Esophagus (tissue), 2 donors: ENCODE data around the gene POTEF. TPM values are rescaled to one million over a fixed set of nuclear protein-coding genes. Genes with fewer than 3 reads are reported as not detected.
"Not testable (repeated sequence)": the region's sequence is repeated elsewhere in the genome, so short reads cannot be mapped to it uniquely, and the experiment has no call there.

Experiments used
- H3K27ac ChIP-seq, 2 donors: one replicate each; pipeline ENCODE4 v1.5.1; 2013; ENCODE audit warnings: low read depth in 2 of 2, mild to moderate bottlenecking in 2 of 2, inconsistent platforms in 1 of 2, low read length in 1 of 2, moderate library complexity in 1 of 2
- H3K27me3 ChIP-seq, 2 donors: one replicate each; pipeline ENCODE4 v1.6.1; 2013; ENCODE audit warnings: low read length in 2 of 2, control low read depth in 1 of 2, mild to moderate bottlenecking in 1 of 2; ENCODE audit not compliant: insufficient read depth in 2 of 2, control insufficient read depth in 1 of 2
- H3K36me3 ChIP-seq, 2 donors: one replicate each; pipeline ENCODE4 v1.6.1; 2013; ENCODE audit warnings: low read length in 1 of 2; ENCODE audit not compliant: control insufficient read depth in 2 of 2, insufficient read depth in 2 of 2
- H3K4me1 ChIP-seq, 2 donors: one replicate each; pipeline ENCODE4 v1.6.1; 2013; ENCODE audit warnings: low read length in 1 of 2; ENCODE audit not compliant: control insufficient read depth in 2 of 2, insufficient read depth in 2 of 2
- H3K4me3 ChIP-seq, 2 donors: one replicate each; pipeline ENCODE4 v1.5.1; 2013; ENCODE audit warnings: low read length in 2 of 2, mild to moderate bottlenecking in 2 of 2, low read depth in 1 of 2, moderate library complexity in 1 of 2
- H3K9me3 ChIP-seq, 2 donors: one replicate each; pipeline ENCODE4 v1.6.1; 2013; ENCODE audit warnings: mild to moderate bottlenecking in 2 of 2, low read depth in 1 of 2, low read length in 1 of 2, moderate library complexity in 1 of 2; ENCODE audit not compliant: control insufficient read depth in 2 of 2, insufficient read depth in 1 of 2
- WGBS, 2 donors: extraction: QIAGEN DNeasy Blood & Tissue Kit; methylation state at CpG; one replicate each; pipeline ENCODE4 v1.1.7; 2013; 5-methylcytosine and 5-hydroxymethylcytosine counted together
- polyA plus RNA-seq, 2 donors: library from polyadenylated mRNA; stranded (reverse); fragments of 200-250 nt; gene quantifications; one replicate each; pipeline ENCODE4 v1.2.3, GENCODE V29; 2013
- donor health status: healthy with polysubstance abuse.
- donor health status: Bipolar disorder and iron deficiency.

The POTEF gene
- not detected for polyA plus RNA-seq

GRCh38 chr2:130129120-130129829, at the start of gene POTEF:
Gene POTEF, minus strand, starts transcription at chr2:130129222. Its CDS starts 8,707 bp downstream, at chr2:130120515.
- not testable (repeated sequence) for H3K36me3 ChIP-seq, H3K9me3 ChIP-seq, H3K27ac ChIP-seq, H3K4me1 ChIP-seq, H3K4me3 ChIP-seq, H3K27me3 ChIP-seq
- WGBS, 2 donors: 89 to 93% methylated on average over 17 to 18 of the region's 29 CpGs

GRCh38 chr2:130174866-130175265, 45.8 kb upstream of the POTEF start:
- not testable (repeated sequence) for H3K4me3 ChIP-seq, H3K4me1 ChIP-seq, H3K27ac ChIP-seq, H3K27me3 ChIP-seq, H3K9me3 ChIP-seq
- 85 to 89% methylated on average over 5 of the region's 5 CpGs for WGBS, 2 donors
- peaks cover 11 to 22% of the 10 kb centered on the region in 2 donors for H3K36me3 ChIP-seq

GRCh38 chr2:130169896-130170295, 40.9 kb upstream of the POTEF start:
- no peaks in the 10 kb centered on the region for H3K27me3 ChIP-seq
- H3K4me1 ChIP-seq: no peaks in the 10 kb centered on the region
- 92% methylated on average over 7 of the region's 7 CpGs for WGBS, 2 donors
- H3K9me3 ChIP-seq: no peaks in the 10 kb centered on the region
- no peak overlapping the region for H3K27ac ChIP-seq
- H3K36me3 ChIP-seq: peaks cover 8 to 24% of the 10 kb centered on the region in 2 donors
- no peak overlapping the region for H3K4me3 ChIP-seq

- not testable (repeated sequence) for H3K4me1 ChIP-seq, H3K27ac ChIP-seq, H3K9me3 ChIP-seq, H3K4me3 ChIP-seq, H3K27me3 ChIP-seq
- 78 to 96% methylated on average over 3 of the region's 3 CpGs for WGBS, 2 donors
- peaks cover 8 to 27% of the 10 kb centered on the region in 2 donors for H3K36me3 ChIP-seq
Observed at GRCh38 chr2:130169163-130169562, 40.1 kb upstream of the POTEF start.

GRCh38 chr2:130166611-130167010, 37.6 kb upstream of the POTEF start:
- WGBS, 2 donors: 74 to 84% methylated on average over 3 of the region's 3 CpGs
- H3K9me3 ChIP-seq, H3K27ac ChIP-seq, H3K27me3 ChIP-seq, H3K4me3 ChIP-seq, H3K4me1 ChIP-seq: not testable (repeated sequence)
- H3K36me3 ChIP-seq: peaks cover 0 to 27% of the 10 kb centered on the region in 2 donors

- H3K36me3 ChIP-seq: peaks cover 0 to 27% of the 10 kb centered on the region in 2 donors
- no peak overlapping the region for H3K4me3 ChIP-seq
- no peaks in the 10 kb centered on the region for H3K9me3 ChIP-seq
- no peaks in the 10 kb centered on the region for H3K27me3 ChIP-seq
- WGBS, 2 donors: 94 to 97% methylated on average over 8 of the region's 8 CpGs
- H3K27ac ChIP-seq: no peak overlapping the region
- H3K4me1 ChIP-seq: no peaks in the 10 kb centered on the region
Observed at GRCh38 chr2:130165293-130166016, 36.4 kb upstream of the POTEF start.

GRCh38 chr2:130162968-130163367, 33.9 kb upstream of the POTEF start:
- no peak overlapping the region for H3K4me3 ChIP-seq
- no peaks in the 10 kb centered on the region for H3K27me3 ChIP-seq
- no peak overlapping the region for H3K27ac ChIP-seq
- H3K9me3 ChIP-seq: no peaks in the 10 kb centered on the region
- WGBS, 2 donors: 95 to 96% methylated on average over 9 of the region's 9 CpGs
- H3K4me1 ChIP-seq: no peaks in the 10 kb centered on the region
- H3K36me3 ChIP-seq: peaks cover 0 to 40% of the 10 kb centered on the region in 2 donors

- 89 to 93% methylated on average over 6 to 7 of the region's 7 CpGs for WGBS, 2 donors
- not testable (repeated sequence) for H3K27ac ChIP-seq, H3K9me3 ChIP-seq, H3K4me1 ChIP-seq, H3K27me3 ChIP-seq, H3K4me3 ChIP-seq
- H3K36me3 ChIP-seq: peaks cover 0 to 40% of the 10 kb centered on the region in 2 donors
Observed at GRCh38 chr2:130162486-130162885, 33.5 kb upstream of the POTEF start.

- H3K9me3 ChIP-seq, H3K27me3 ChIP-seq, H3K4me1 ChIP-seq, H3K27ac ChIP-seq, H3K4me3 ChIP-seq: not testable (repeated sequence)
- 77 to 80% methylated on average over 25 of the region's 25 CpGs for WGBS, 2 donors
- H3K36me3 ChIP-seq: peaks cover 0 to 34% of the 10 kb centered on the region in 2 donors
Observed at GRCh38 chr2:130160838-130161705, 32.0 kb upstream of the POTEF start.
